HG03060 (cell line): ENCODE results near the gene UPK1A.
"Not testable (repeated sequence)": the region's sequence is repeated elsewhere in the genome, so short reads cannot be mapped to it uniquely, and the experiment has no call there.

Source experiments
- ATAC-seq: cut with Tn5 transposase; IDR thresholded peaks from one replicate; pipeline ENCODE4 v1.9.1; 2021; ENCODE audit warnings: low read depth, moderate number of reproducible peaks; ENCODE audit not compliant: unreplicated experiment

UPK1A gene

DNA sequence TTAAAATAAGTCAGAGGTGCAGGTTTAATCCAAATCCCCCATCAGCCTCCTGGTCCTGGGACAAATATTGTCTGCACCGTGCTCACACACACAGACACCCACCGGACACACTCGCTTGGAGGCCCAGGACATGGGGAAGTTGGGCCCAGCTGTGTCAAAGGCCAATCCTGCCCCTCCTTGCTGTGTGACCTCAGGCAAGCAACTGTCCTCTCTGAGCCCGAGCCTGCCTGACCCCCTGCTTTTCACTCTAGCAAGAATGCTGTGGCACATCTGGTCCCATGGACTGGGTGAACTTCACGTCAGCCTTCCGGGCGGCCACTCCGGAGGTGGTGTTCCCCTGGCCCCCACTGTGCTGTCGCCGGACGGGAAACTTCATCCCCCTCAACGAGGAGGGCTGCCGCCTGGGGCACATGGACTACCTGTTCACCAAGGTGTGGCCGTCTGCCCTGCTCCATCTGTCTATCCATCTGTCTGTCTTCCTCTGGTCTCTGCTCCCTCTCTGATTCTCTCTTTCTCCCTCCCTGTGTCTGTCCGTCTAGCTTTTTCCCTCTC lies 9.3 kb downstream of the UPK1A start:
- no peak for ATAC-seq

DNA sequence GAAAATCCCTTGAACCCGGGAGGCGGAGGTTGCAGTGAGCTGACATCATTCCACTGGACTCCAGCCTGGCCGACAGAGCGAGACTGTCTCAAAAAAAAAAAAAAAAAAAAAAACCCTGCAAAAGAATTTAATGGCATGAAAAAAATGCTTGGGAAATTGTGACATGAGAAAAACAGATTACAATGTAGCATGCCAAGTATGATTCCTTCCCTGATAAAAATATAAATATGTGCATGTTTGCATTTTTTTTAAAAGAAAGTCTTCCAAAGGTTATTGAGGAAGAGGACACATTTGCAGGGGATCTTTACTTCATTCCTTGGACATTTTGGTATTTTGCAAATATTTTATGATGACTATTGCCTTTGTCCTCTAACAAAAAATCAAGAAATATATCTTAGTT lies 23.5 kb downstream of the UPK1A start:
- ATAC-seq: no peak

DNA sequence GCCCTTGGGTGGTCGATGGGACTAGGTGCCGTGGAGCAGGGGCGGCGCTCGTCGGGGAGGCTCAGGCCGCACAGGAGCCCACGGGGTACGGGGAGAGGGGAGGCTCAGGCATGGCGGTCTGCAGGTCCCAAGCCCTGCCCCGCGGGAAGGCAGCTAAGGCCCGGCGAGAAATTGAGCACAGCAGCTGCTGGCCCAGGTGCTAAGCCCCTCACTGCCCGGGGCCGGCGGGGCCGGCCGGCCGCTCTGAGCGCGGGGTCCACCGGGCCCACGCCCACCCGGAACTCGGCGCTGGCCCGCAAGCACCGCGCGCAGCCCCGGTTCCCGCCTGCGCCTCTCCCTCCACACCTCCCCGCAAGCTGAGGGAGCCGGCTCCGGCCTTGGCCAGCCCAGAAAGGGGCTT lies 24.8 kb downstream of the UPK1A start:
- not testable (repeated sequence) for ATAC-seq

DNA sequence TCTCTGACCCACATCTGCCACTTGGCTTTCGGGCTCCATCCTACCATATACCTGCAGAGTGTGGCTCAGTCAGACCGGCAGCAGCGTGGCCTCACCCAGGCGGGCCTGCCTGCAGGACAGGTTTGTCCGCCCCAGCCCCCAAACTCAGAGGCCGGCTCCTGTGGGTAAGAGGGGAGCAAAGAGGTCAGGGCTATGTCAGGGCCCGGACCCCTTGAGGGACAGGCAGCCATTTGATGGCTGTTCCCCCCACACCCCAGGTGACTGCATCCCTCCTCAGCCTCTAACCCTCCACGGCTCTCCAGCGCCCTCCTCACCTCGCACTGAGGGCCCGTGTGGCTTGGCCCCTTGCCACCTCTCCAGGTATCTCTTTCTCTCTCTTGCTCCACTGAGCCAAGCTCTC lies 25.7 kb downstream of the UPK1A start:
- no peak for ATAC-seq

DNA sequence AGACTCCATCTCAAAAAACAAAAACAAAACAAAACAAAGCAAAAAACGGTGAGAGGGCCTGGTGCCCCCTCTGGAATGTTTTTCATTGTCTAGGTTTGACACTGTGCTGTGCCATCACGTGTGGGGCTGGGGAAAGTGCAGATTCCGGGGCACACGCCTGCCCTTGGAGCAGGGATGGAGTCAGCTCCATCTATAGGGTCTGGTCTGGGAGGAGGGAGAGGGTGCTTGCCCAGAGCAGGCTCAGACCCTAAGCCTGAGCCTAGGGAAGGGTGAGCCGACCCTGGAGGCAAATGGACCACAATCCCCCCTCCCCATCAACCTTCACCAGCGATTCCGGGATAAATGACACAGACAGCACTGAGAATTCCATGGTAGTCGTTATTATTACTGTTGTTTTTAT lies 27.1 kb downstream of the UPK1A start:
- ATAC-seq: no peak

DNA sequence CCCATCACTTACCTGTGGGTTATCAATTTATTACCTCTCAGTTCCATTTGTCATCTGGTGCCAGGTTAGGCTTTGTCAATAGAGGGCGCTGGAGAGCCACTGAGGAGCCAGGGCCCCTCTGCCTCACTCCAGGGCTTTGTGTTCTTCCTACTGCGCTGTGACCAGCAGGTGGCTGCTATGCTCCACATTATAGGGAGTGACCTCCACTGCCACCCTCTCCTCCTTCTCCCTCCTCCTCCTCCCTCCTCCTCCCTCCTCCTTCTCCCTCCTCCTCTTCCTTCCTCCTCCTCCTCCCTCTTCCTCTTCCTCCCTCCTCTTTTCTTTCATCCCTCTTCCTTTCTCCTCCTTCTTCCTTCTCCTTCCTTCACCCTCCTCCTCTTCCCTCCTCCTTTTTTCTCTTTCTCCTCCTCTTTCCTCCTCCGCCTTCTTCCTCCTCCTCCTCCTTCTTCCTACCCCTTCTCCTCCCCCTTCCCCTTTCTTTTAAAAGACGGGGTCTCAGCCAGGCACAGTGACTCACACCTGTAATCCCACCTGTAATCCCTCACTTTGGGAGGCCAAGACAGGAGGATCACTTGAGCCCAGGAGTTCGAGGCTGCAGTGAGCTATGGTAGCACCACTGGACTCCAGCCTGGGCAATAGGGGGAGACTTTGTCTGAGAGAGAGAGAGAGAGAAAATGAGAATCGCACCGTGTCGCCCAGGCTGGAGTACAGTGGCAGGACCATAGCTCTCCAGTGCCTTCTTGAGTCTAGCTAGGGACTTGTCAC lies 27.7 kb downstream of the UPK1A start:
- no peak for ATAC-seq

DNA sequence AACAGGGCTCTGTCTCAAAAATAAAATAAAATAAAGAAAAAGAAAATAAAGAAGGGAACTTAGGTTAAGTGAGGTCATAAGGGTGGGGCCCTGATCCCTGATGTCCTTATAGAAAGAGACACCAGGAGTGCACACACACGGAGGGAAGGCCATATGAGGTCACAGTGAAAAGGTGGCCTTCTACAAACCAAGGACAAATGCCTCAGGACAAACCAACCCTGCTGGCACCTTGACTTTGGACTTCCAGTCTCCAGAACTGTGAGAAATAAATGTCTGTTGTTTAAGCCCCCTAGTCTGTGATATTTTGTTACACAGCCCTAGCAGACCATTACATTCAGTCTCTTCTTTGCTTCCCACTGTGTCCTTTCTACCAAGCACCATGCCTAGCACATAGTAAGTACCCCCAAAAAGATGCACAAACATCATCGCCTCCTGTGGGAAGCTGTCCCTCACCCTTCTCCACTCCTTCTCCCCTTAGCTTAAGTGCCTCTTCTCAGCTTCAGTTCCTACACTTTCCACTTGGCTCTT lies 29.6 kb downstream of the UPK1A start:
- no peak for ATAC-seq

DNA sequence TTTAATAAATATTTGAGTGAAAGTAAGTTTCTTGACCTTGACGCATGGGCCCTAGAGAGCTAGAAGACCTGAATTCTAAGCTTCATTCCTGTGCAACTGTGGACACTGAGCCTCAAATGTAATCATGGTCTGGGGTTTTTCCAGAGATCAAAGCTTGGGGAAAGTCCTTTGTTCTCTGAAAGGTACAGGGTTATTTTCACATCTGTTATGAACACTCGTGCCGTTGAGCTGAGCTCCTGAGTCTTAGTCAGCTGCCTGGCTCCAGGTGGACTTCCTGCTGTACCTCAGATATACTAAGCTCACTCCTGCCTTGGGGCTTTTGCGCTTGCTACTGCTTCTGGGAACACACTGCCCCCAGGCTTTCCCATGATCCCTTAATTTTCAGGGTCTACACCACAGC lies 30.5 kb downstream of the UPK1A start:
- no peak for ATAC-seq

DNA sequence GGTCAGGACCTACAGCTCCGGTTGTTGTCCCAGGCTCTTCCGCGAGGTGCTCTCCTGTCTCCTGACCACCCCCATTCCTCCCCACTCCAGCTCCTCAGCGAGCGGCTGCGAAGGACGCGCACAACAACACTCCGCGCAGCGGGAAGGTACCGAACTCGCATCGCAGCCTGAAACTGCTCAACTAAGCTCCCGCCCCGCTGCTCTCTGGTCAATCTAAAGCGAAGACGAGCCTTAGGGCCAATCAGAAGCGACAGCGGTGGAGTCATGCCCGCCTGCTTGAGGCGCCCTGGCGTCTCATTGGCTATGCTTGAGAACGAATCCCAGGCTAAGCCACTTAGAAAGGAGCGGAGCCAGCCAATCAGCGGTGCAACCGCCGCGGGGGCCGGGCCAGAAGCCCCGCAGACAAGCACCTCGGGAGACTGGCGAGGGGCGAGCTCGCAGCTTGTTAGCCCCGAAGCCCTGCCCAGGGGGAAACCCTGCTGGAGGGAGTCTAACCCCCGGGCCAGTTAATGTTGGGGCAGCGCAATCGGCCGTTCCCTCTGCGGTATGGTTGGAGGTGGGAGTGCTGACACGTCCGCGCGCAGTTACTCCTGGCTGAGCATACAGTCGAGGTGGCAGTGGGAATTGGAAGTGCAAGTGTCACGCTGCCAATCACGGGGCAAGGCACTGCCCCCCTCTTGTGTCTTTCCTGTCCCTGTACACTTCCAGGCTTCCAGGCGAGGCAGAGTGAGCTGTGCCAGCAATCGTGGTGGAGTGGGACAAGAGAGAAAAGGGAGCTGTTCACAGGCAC lies 36.1 kb downstream of the UPK1A start:
- ATAC-seq: peak; percentile 87

DNA sequence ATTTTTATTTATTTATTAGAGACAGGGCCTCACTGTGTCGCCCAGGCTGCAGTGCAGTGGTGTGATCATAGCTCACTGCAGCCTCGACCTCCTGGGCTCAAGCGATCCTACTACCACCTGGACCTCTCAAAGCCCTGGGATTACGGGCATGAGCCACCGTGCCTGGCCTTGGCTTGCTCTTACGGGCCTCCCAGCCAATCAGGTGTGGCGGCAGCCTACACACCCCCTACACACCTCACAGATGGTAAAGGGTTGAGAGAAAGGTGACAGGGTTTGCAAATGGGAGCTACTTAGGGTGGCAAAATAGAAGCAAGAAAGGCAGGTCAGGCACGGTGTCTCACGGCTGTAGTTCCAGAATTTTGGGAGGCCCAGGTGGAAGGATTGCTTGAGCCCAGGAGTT lies 37.0 kb downstream of the UPK1A start:
- no peak for ATAC-seq

DNA sequence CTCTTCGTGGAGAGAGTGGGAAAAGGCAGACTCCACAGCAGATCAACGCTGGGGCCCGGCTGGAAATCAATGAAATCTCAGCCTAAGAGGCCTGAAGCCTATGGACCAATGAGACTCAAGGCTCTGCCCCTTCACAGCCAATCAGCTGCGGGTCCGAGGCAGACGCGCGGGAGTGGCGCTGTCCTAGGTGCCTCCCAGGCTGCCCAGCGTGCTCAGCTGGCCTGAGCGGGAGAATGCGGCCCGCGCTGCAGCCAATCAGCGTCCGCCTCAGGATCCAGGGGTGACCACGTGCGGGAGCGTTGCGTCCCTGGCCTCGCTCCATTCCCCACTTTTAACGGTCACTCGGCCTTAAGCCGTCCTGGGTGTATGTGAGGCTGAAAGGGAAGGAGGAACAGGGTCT lies 37.9 kb downstream of the UPK1A start, which contains the start of gene ZBTB32:
TSS of gene ZBTB32 (plus strand) at position 341 of the 400 bp plus-strand sequence. CDS start 10,069 bp downstream, outside the sequence.
- ATAC-seq: no peak

DNA sequence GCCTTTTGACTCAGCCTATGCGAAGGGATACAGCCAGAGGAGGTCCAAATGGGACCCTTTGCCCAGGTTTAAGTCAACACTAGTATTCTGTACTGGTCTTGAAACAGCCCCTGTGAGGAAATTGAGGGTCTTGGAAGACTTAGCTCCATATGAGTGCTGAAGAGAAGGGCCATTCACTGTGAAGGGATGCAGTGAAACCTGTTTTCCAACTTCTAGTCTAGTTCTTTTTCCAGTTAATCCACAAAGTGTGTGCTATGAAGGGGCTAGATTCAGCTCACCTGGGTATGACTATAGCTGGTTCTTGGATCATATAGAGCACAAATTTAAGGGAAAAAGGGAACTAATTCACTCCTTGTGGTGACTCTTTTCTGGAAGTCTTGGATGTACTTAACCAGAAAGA lies 42.1 kb downstream of the UPK1A start:
- no peak for ATAC-seq

DNA sequence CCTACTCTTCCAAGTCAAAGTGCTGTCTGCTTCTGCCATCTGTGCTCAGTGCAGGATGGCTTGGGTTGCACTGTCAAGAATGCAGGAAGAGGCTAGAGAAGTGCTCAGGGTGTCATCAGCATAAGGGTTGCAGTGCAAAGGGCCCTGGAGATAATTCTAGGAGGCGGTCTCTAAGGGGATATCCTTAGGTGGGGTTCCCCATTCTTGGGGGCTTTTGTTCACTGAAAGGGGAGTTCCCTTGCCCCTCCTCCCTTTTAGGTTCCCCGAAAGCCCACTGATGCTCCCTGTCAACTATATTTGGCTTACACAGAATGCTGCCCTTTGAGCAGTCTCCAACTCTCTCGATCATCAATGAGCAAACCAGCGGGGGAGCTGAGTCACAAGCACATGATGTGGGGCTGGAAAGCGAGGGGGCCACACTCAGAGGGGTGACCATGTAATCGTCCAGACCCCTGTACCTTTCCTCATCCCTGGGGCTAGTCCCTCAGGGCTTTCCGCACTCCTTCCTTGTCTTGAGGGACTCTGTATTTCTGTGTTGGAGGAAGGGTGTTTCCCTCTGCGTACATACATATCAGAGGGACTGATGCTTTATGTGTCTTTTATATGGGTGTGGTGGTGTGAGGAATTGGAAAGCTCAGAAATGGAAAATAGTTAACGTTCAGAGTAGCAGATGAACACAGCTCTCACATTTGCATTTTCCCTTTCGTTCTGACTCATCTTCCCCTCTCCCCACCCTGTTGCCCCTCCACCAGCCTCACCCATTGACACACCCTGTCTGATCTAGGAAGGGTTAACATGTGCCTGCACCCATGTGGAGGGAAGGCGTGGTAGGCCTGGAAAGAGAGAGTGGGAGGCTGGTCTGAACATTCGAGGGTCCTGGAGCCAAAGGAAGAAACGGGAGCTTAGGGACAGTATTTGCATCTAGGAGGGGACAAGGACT lies 44.7 kb downstream of the UPK1A start:
- ATAC-seq: no peak

DNA sequence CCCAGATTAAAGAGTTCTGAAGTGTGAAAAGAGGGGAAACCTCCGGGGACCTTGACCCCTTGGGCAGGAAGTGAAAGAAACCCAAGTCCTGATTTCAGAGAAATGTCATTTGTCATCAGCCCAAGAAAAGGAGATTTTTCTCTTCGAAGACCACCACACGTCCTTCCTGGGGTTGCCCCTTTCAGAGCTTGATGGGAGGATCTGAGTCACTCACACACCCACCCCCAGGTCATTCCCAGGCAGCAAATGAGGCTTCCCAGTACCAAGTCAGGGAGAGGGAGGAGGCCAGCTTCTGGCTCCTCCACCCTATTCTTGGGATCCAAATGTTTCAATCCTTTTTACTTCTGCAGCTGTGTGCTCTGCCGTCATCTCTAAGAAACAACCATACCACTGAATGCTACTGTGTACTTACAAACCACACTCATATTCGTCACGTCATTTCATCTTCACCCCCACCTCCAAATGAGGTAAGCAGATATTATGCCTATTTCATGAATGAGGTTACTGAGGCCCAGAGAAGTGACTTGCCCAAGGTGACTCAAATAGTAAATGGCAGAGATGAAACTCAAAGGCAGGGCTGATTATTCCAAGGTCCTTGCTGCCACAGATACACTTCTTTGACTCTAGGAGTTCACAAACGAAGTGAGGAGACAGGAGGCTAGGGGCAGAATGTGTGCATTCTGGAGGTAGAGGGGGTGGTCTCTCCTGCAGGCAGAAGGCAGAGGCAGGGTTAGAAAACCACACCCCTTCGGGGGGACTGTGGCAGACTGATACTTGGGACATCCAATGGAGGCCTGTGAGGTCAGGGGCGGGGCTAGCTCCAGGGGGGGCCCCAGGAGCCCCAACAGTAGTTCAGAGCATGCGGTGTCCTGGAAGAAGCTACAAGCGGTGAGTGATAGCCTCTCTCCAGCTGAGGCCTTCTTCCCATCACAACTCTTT lies 46.5 kb downstream of the UPK1A start:
- no peak for ATAC-seq

DNA sequence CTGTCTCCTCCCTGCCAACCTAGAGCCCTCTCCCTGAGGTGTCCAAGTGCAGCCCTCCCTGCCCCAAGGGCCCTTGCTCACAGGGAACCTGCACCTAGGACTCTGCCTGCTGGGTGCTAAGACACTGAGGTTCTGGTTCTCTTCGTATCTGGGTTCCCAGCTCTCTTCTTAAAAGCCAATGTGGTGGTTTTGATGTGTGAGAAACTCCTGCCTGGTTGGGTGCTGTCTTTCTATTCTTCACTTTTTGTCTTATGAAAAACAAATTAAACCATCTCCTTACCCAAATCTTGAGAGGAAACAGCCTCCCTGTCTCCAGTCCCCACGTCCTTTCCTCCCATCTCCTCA lies 47.2 kb downstream of the UPK1A start:
- ATAC-seq: no peak

DNA sequence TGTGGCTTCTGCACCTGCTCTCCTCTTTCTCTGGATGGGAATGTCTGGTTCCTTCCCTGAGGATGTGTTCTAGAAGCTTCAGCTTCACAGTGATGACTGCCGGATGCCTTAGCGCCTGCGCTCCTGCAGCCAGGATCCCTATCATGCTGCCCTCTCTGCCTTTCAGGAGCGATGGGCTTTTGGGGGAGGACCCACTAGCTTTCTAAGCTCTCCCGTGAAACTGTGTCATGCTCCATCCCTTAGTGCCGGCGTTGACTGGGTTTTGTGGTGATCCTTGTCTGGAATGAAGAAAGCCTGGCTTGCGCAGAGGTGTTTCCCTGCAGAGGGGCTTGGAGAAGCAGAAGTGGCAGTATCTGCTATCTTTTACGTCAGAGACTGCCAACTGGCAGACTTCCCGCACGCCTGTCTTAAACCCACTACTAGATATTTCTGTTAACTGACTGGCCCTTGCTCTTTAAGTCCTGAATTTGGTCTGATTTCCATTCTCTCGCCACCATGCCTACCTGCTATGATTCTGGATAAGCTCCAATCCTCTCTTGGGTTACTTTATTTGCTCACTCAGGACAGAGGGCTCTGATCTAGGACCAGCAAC lies 47.7 kb downstream of the UPK1A start:
- ATAC-seq: no peak

DNA sequence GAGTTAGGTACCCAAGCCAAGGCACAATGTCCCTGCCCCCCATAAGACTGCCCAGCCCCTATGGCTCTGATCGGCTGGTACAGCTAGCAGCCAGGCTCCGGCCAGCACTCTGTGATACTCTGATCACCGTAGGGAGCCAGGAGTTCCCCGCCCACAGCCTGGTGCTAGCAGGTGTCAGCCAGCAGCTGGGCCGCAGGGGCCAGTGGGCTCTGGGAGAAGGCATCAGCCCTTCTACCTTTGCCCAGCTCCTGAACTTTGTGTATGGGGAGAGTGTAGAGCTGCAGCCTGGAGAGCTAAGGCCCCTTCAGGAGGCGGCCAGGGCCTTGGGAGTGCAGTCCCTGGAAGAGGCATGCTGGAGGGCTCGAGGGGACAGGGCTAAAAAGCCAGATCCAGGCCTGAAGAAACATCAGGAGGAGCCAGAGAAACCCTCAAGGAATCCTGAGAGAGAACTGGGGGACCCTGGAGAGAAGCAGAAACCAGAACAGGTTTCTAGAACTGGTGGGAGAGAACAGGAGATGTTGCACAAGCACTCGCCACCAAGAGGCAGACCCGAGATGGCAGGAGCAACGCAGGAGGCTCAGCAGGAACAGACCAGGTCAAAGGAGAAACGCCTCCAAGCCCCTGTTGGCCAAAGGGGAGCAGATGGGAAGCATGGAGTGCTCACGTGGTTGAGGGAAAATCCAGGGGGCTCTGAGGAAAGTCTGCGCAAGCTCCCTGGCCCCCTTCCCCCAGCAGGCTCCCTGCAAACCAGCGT lies 48.5 kb downstream of the UPK1A start:
- ATAC-seq: no peak

DNA sequence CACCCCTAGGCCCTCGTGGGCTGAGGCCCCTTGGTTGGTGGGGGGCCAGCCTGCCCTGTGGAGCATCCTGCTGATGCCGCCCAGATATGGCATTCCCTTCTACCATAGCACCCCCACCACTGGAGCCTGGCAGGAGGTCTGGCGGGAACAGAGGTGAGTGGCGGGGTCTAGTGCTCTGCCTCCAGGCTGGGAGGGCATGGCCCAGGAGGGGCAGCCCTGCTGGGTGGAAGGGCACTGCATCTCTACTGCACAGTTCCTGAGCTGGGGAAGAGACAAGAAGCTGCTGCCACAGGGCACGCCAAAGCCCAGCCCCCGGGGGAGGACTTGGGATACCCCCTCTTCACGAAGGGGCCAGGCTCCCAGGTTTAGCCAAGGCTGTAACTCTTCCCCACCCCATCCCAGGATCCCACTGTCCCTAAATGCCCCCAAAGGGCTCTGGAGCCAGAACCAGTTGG lies 49.1 kb downstream of the UPK1A start:
- ATAC-seq: no peak
